ENCODE measurements around the gene NECTIN2.

DNA sequence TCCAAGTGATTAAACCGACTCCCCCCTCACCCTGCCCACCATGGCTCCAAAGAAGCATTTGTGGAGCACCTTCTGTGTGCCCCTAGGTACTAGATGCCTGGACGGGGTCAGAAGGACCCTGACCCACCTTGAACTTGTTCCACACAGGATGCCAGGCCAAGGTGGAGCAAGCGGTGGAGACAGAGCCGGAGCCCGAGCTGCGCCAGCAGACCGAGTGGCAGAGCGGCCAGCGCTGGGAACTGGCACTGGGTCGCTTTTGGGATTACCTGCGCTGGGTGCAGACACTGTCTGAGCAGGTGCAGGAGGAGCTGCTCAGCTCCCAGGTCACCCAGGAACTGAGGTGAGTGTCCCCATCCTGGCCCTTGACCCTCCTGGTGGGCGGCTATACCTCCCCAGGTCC lies 61.5 kb downstream of the NECTIN2 start:
- TF ChIP-seq POLR2A (IDR thresholded peaks at IDR 0.05) (no peak), CTCF (IDR thresholded peaks at IDR 0.05) (no peak), POLR2AphosphoS5 (IDR thresholded peaks at IDR 0.05) (no peak)
